TTC549 (cell line): ENCODE results near the gene LDHAL6B.

Experiments used
- FAIRE-seq: peaks from 2 replicates; lab custom pipeline; 2012; peaks lifted over from hg19 to GRCh38; lab: Jason Lieb, UNC

The LDHAL6B gene

GRCh38 chr15:59178151-59178695 lies 28.4 kb upstream of the LDHAL6B start:
- FAIRE-seq = no peak

GRCh38 chr15:59179717-59180116 lies 26.9 kb upstream of the LDHAL6B start:
- no peak for FAIRE-seq

GRCh38 chr15:59180945-59181600 lies 25.6 kb upstream of the LDHAL6B start:
- FAIRE-seq = no peak

GRCh38 chr15:59185725-59186124 lies 20.9 kb upstream of the LDHAL6B start:
- FAIRE-seq = no peak

GRCh38 chr15:59186501-59186900 lies 20.1 kb upstream of the LDHAL6B start:
- no peak for FAIRE-seq

- FAIRE-seq = no peak
Observed at GRCh38 chr15:59189241-59189640, 17.4 kb upstream of the LDHAL6B start.

GRCh38 chr15:59190291-59190690 lies 16.4 kb upstream of the LDHAL6B start:
- FAIRE-seq = no peak

- no peak for FAIRE-seq
Observed at GRCh38 chr15:59191855-59192237, 14.8 kb upstream of the LDHAL6B start.

GRCh38 chr15:59194639-59195325 lies 11.9 kb upstream of the LDHAL6B start:
- FAIRE-seq = no peak

- FAIRE-seq = no peak
Observed at GRCh38 chr15:59196416-59196815, 10.2 kb upstream of the LDHAL6B start.

GRCh38 chr15:59197454-59197853 lies 9.2 kb upstream of the LDHAL6B start:
- no peak for FAIRE-seq

- FAIRE-seq = no peak
Observed at GRCh38 chr15:59199626-59200465, 6.8 kb upstream of the LDHAL6B start.

GRCh38 chr15:59200560-59200959 lies 6.1 kb upstream of the LDHAL6B start:
- FAIRE-seq = no peak

GRCh38 chr15:59203008-59203407 lies 3.6 kb upstream of the LDHAL6B start:
- FAIRE-seq = no peak

- no peak for FAIRE-seq
Observed at GRCh38 chr15:59203657-59204056, 3.0 kb upstream of the LDHAL6B start.

GRCh38 chr15:59205839-59206622 lies 612 bp upstream of the LDHAL6B start:
- FAIRE-seq = no peak

- FAIRE-seq = no peak
Observed at GRCh38 chr15:59208613-59209249, 2.1 kb downstream of the LDHAL6B start.

- FAIRE-seq = no peak
Observed at GRCh38 chr15:59210186-59210585, 3.5 kb downstream of the LDHAL6B start.

- no peak for FAIRE-seq
Observed at GRCh38 chr15:59216911-59217310, 10.3 kb downstream of the LDHAL6B start.

GRCh38 chr15:59217876-59218498 lies 11.3 kb downstream of the LDHAL6B start:
- FAIRE-seq = no peak

GRCh38 chr15:59218710-59219109 lies 12.1 kb downstream of the LDHAL6B start:
- FAIRE-seq = no peak
